Lower leg skin (tissue), 3 donors: ENCODE measurements around the gene NUDT4B.
"Not testable (repeated sequence)": the region's sequence is repeated elsewhere in the genome, so short reads cannot be mapped to it uniquely, and the experiment has no call there.

Source experiments
- CTCF ChIP-seq, 3 donors: fragments of 450-650 bp; IDR thresholded peaks; one replicate each; pipeline ENCODE4 v1.5.1; 2016; ENCODE audit warnings: antibody characterized with exemption in 3 of 3, mild to moderate bottlenecking in 3 of 3, moderate library complexity in 2 of 3
- POLR2A ChIP-seq, 2 donors: fragments of 450-650 bp; IDR thresholded peaks; one replicate each; pipeline ENCODE4 v1.6.1; 2016 to 2017; ENCODE audit warnings: antibody characterized with exemption in 2 of 2, mild to moderate bottlenecking in 1 of 2, moderate library complexity in 1 of 2

- TF ChIP-seq CTCF, POLR2A (IDR thresholded peaks at IDR 0.05): not testable (repeated sequence)
Measured at GRCh38 chr1:148777649-148778048, 29.1 kb downstream of the NUDT4B start.
